Activated CD8-positive, alpha-beta T cell treated with anti-CD3 and anti-CD28 coated beads for 36 hours (primary cell): ENCODE data around the gene RWDD3. TPM values are rescaled to one million over a fixed set of nuclear protein-coding genes. Genes with fewer than 3 reads are reported as not detected.

Experiments
- ATAC-seq: fragments of 200-7000 bp; cut with Tn5 transposase; one replicate; pipeline ENCODE4 v1.10.0; 2021; ENCODE audit warnings: mild to moderate bottlenecking, moderate library complexity
- CTCF ChIA-PET: fragments of 350-600 bp; sonication (Branson Sonifier 250); formaldehyde crosslinking; loops from one replicate; lab custom pipeline; 2021; ENCODE audit warnings: antibody characterized with exemption; lab: Charles Lee
- POLR2A ChIA-PET: fragments of 350-600 bp; sonication (Branson Sonifier 250); formaldehyde crosslinking; loops from one replicate; lab custom pipeline; 2021; ENCODE audit warnings: antibody characterized with exemption; lab: Charles Lee
- DNase-seq: peaks from one replicate; pipeline ENCODE4 v3.0.0-alpha.2; 2020
- H3K27ac Mint-ChIP-seq: one replicate; pipeline ENCODE4 v1.8.0; 2021; ENCODE audit warnings: mild to moderate bottlenecking, mixed read lengths
- H3K27me3 Mint-ChIP-seq: one replicate; pipeline ENCODE4 v1.8.0; 2021; ENCODE audit warnings: mixed read lengths
- H3K36me3 Mint-ChIP-seq: one replicate; pipeline ENCODE4 v1.8.0; 2021; ENCODE audit warnings: low read depth, mixed read lengths
- H3K4me1 Mint-ChIP-seq: one replicate; pipeline ENCODE4 v1.8.0; 2021; ENCODE audit warnings: low read depth, mixed read lengths
- H3K4me3 Mint-ChIP-seq: one replicate; pipeline ENCODE4 v1.8.0; 2021; ENCODE audit warnings: mild to moderate bottlenecking, moderate library complexity, mixed read lengths
- H3K9me3 Mint-ChIP-seq: one replicate; pipeline ENCODE4 v1.8.0; 2021; ENCODE audit warnings: mixed read lengths
- CTCF ChIP-seq: fragments of 200-600 bp; IDR thresholded peaks from one replicate; pipeline ENCODE4 v1.8.0; 2022; ENCODE audit warnings: antibody characterized with exemption, mild to moderate bottlenecking
- intact Hi-C: fragments of 100-400 bp; cut with micrococcal nuclease; formaldehyde crosslinking; loops from one replicate; pipeline ENCODE4 v1.10.0; 2022
- total RNA-seq, 2 experiments: library from RNA; stranded (reverse); gene quantifications; one replicate each; pipeline ENCODE4 v1.2.3, GENCODE V29; 2021

Gene RWDD3
- total RNA-seq, 2 experiments from 2014 or later: 15.2 to 17.8 TPM

- CTCF ChIA-PET: no interaction called here
- POLR2A ChIA-PET: no interaction called here
- DNase-seq (no peak), ATAC-seq (no peak)
- Mint-ChIP-seq H3K36me3 (peaks cover 33% of the 10 kb centered on the region), H3K27me3 (no peaks in the 10 kb centered on the region), H3K27ac (no peak overlapping the region), H3K4me1 (peaks cover 14% of the 10 kb centered on the region), H3K4me3 (no peak overlapping the region), H3K9me3 (no peaks in the 10 kb centered on the region)
- no peak for TF ChIP-seq CTCF
- intact Hi-C loops: no loop called here
Observed at GRCh38 chr1:95247607-95248006, 13.6 kb downstream of the RWDD3 start.

- TF ChIP-seq CTCF: no peak
- peaks cover 6% of the 10 kb centered on the region for H3K4me1 Mint-ChIP-seq
- ChIA-PET POLR2A (no interaction called here), CTCF (interaction anchor here (1.2 kb wide), 1 partner anchor 16 kb away, joined by 4 read pairs; the partner anchor contains the start of gene RWDD3)
- no peak overlapping the region for H3K4me3 Mint-ChIP-seq
- intact Hi-C loops: no loop called here
- no peaks in the 10 kb centered on the region for H3K9me3 Mint-ChIP-seq
- H3K27ac Mint-ChIP-seq: no peak overlapping the region
- H3K36me3 Mint-ChIP-seq: peaks cover 27% of the 10 kb centered on the region
- no peaks in the 10 kb centered on the region for H3K27me3 Mint-ChIP-seq
- no peak for ATAC-seq
- no peak for DNase-seq
Observed at GRCh38 chr1:95249916-95250315, 15.9 kb downstream of the RWDD3 start.

GRCh38 chr1:95252422-95252821 is 18.4 kb downstream of the RWDD3 start:
- ATAC-seq (no peak), DNase-seq (no peak)
- ChIA-PET CTCF (interaction anchor here (0.7 to 1.1 kb wide), 2 partner anchors 8 to 18 kb away, joined by 3 read pairs; partner anchors contain the start of gene RWDD3), POLR2A (no interaction called here)
- intact Hi-C loops: no loop called here
- H3K4me1 Mint-ChIP-seq: no peaks in the 10 kb centered on the region
- no peak for TF ChIP-seq CTCF
- H3K9me3 Mint-ChIP-seq: no peaks in the 10 kb centered on the region
- no peak overlapping the region for H3K4me3 Mint-ChIP-seq
- H3K27ac Mint-ChIP-seq: no peak overlapping the region
- H3K27me3 Mint-ChIP-seq: no peaks in the 10 kb centered on the region
- peaks cover 21% of the 10 kb centered on the region for H3K36me3 Mint-ChIP-seq

DNA sequence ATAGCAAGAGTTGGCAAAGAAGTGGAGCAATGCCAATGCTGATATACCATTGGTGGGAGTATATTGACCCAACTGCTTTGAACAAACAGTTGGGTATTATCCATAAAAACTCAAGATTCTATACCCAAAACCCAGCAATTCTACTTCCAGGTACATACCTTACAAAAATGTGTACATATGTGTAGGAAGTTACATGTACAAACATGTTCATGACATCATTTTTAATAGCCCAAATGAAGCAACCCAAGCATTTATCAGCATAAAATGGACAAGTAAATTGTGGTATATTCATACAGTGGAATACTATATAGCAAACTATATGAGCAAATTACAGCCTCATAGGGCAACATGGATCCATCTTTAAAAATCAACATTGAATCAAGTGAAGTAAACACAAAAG is 20.9 kb downstream of the RWDD3 start:
- POLR2A ChIA-PET: interaction anchor here (0.7 kb wide), 1 partner anchor 272 kb away, joined by 3 read pairs; no protein-coding TSS in a partner anchor
- Mint-ChIP-seq H3K9me3 (no peaks in the 10 kb centered on the region), H3K27ac (no peak overlapping the region), H3K27me3 (no peaks in the 10 kb centered on the region), H3K4me3 (no peak overlapping the region), H3K4me1 (no peaks in the 10 kb centered on the region), H3K36me3 (peaks cover 19% of the 10 kb centered on the region)
- CTCF ChIA-PET: no interaction called here
- TF ChIP-seq CTCF: no peak
- no peak for ATAC-seq
- no peak for DNase-seq
- intact Hi-C loops: no loop called here

GRCh38 chr1:95255826-95256225 is 21.8 kb downstream of the RWDD3 start:
- Mint-ChIP-seq H3K36me3 (peaks cover 19% of the 10 kb centered on the region), H3K9me3 (no peaks in the 10 kb centered on the region), H3K4me1 (no peaks in the 10 kb centered on the region), H3K27me3 (no peaks in the 10 kb centered on the region), H3K4me3 (no peak overlapping the region), H3K27ac (no peak overlapping the region)
- DNase-seq (no peak), ATAC-seq (no peak)
- no peak for TF ChIP-seq CTCF
- intact Hi-C loops: no loop called here
- ChIA-PET CTCF (no interaction called here), POLR2A (no interaction called here)
